ENCODE data around the gene FGF9. TPM values are rescaled to one million over a fixed set of nuclear protein-coding genes. Genes with fewer than 3 reads are reported as not detected.

Gene FGF9
- total RNA-seq, 1 experiment from 2014 or later = 0.21 TPM

- POLR2A ChIA-PET (ENCODE audit: low non-redundant PET) = no interaction called here
- Histone ChIP-seq H3K4me1 (ENCODE audit: insufficient read depth, low read length, poor library complexity, severe bottlenecking) (peaks cover 36% of the 10 kb centered on the region), H3K9me3 (ENCODE audit: low read depth, low read length, poor library complexity, severe bottlenecking) (no peaks in the 10 kb centered on the region), H3K27ac (ENCODE audit: low read depth, low read length, poor library complexity, severe bottlenecking) (no peak overlapping the region), H3K4me3 (ENCODE audit: low read depth, low read length, poor library complexity, severe bottlenecking) (no peak overlapping the region), H3K36me3 (ENCODE audit: insufficient read depth, low read length, poor library complexity, severe bottlenecking) (no peaks in the 10 kb centered on the region), H3K27me3 (replicated peaks; ENCODE audit: insufficient read depth, low read depth, low read length, poor library complexity) (peaks cover 69% of the 10 kb centered on the region)
- BruUV-seq (replicated peaks) = no TSS peak
- TF ChIP-seq EZH2 (IDR thresholded peaks at IDR 0.05; ENCODE audit: borderline replicate concordance, low read depth, low read length, poor library complexity, severe bottlenecking) (no peak), CTCF (conservative IDR thresholded peaks at IDR 0.05; ENCODE audit: low read depth, low read length) (no peak)
- intact Hi-C loops (cut with micrococcal nuclease; ENCODE audit: unreplicated experiment) = loop anchor here (5.0 kb wide), 1 partner anchor 65 kb away; no protein-coding TSS in a partner anchor
- DNase-seq (ENCODE audit: low spot score) = no peak
- CTCF ChIA-PET = no interaction called here
These were observed 1.4 kb downstream of the FGF9 start for GRCh38 chr13:21672287-21672680.

DNA sequence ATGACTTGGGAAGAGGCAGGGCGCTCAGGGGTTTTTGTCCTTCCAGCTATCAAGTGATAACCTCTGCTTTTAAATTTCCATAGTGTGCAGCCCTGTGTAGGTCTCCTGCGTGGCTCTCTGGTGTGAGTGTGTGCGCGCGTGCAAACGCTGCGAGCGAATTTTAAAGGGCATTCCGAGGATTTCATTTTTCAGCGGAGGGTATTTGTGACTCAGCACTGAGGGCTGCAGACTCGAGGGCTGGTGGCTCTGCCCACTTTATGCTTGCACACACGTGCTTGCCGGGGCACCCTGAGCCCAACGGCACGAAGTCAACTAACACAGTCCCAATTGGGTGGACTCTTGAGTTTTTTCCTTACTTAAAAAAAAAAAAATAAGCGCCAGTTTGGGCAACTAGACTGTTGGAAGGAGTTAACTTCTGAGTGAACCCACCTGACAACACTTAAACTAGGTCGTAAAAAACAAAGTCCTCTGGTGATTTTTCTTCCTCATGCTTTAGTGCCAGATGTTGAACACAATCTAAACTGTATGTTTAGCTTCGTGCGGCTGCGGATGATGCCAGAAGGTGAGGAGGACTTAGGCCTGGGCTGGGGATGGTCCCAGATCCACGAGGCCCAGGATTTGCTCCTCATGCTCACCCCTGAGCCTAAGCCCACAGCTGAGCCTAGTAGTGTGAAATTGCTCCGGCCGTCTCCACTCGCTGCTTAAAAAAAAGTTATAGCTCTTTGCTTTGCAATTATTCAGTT, 2.1 kb downstream of the FGF9 start:
- DNase-seq (ENCODE audit: low spot score) = no peak
- Histone ChIP-seq H3K27me3 (replicated peaks; ENCODE audit: insufficient read depth, low read depth, low read length, poor library complexity) (peaks cover 74% of the 10 kb centered on the region), H3K4me1 (ENCODE audit: insufficient read depth, low read length, poor library complexity, severe bottlenecking) (peaks cover 36% of the 10 kb centered on the region), H3K36me3 (ENCODE audit: insufficient read depth, low read length, poor library complexity, severe bottlenecking) (no peaks in the 10 kb centered on the region), H3K9me3 (ENCODE audit: low read depth, low read length, poor library complexity, severe bottlenecking) (no peaks in the 10 kb centered on the region), H3K27ac (ENCODE audit: low read depth, low read length, poor library complexity, severe bottlenecking) (no peak overlapping the region), H3K4me3 (ENCODE audit: low read depth, low read length, poor library complexity, severe bottlenecking) (peak overlapping the region; percentile 50)
- ChIA-PET POLR2A (ENCODE audit: low non-redundant PET) (no interaction called here), CTCF (interaction anchor here (0.6 kb wide), 1 partner anchor 454 kb away, joined by 4 read pairs; no protein-coding TSS in a partner anchor)
- intact Hi-C loops (cut with micrococcal nuclease; ENCODE audit: unreplicated experiment) = loop anchor here (5.0 kb wide), 1 partner anchor 66 kb away; no protein-coding TSS in a partner anchor
- no TSS peak for BruUV-seq (replicated peaks)
- TF ChIP-seq EZH2 (IDR thresholded peaks at IDR 0.05; ENCODE audit: borderline replicate concordance, low read depth, low read length, poor library complexity, severe bottlenecking) = no peak
- TF ChIP-seq CTCF (conservative IDR thresholded peaks at IDR 0.05; ENCODE audit: low read depth, low read length) = no peak

DNA sequence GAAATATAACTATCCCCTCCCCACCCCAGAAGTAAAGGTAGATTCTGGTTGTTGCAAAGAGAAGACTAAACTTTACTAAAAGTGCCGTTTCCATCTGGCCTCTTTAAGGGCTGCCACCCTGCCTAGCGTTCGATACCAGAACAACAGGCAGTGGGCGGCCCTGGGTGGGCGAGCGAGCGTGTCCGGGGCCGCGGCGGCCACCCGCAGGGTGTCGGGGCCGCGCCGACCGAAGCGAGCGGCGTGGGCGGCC, 2.6 kb downstream of the FGF9 start:
- Histone ChIP-seq H3K4me3 (ENCODE audit: low read depth, low read length, poor library complexity, severe bottlenecking) (peak overlapping the region; percentile 50), H3K4me1 (ENCODE audit: insufficient read depth, low read length, poor library complexity, severe bottlenecking) (peaks cover 36% of the 10 kb centered on the region), H3K9me3 (ENCODE audit: low read depth, low read length, poor library complexity, severe bottlenecking) (no peaks in the 10 kb centered on the region), H3K27me3 (replicated peaks; ENCODE audit: insufficient read depth, low read depth, low read length, poor library complexity) (peaks cover 74% of the 10 kb centered on the region), H3K36me3 (ENCODE audit: insufficient read depth, low read length, poor library complexity, severe bottlenecking) (no peaks in the 10 kb centered on the region), H3K27ac (ENCODE audit: low read depth, low read length, poor library complexity, severe bottlenecking) (no peak overlapping the region)
- BruUV-seq (replicated peaks) = no TSS peak
- intact Hi-C loops (cut with micrococcal nuclease; ENCODE audit: unreplicated experiment) = loop anchor here (5.0 kb wide), 1 partner anchor 66 kb away; no protein-coding TSS in a partner anchor
- CTCF ChIA-PET = interaction anchor here (0.6 kb wide), 1 partner anchor 454 kb away, joined by 4 read pairs; no protein-coding TSS in a partner anchor
- POLR2A ChIA-PET (ENCODE audit: low non-redundant PET) = no interaction called here
- DNase-seq (ENCODE audit: low spot score) = peak; percentile 33
- no peak for TF ChIP-seq CTCF (conservative IDR thresholded peaks at IDR 0.05; ENCODE audit: low read depth, low read length)
- no peak for TF ChIP-seq EZH2 (IDR thresholded peaks at IDR 0.05; ENCODE audit: borderline replicate concordance, low read depth, low read length, poor library complexity, severe bottlenecking)
